Subcutaneous abdominal adipose tissue (tissue), 5 donors: ENCODE measurements around the gene ALDH4A1.
"Not testable (repeated sequence)": the region's sequence is repeated elsewhere in the genome, so short reads cannot be mapped to it uniquely, and the experiment has no call there.

Source experiments
- H3K27ac ChIP-seq: one replicate; pipeline ENCODE4 v1.7.0; 2013; ENCODE audit warnings: low read depth, mild to moderate bottlenecking, inconsistent platforms, low read length, moderate library complexity
- H3K27me3 ChIP-seq, 5 donors: one replicate each; pipeline ENCODE4 v1.7.0; 2013; ENCODE audit warnings: low read length in 5 of 5, inconsistent platforms in 1 of 5; ENCODE audit not compliant: control insufficient read depth in 5 of 5, insufficient read depth in 4 of 5
- H3K36me3 ChIP-seq, 5 donors: one replicate each; pipeline ENCODE4 v1.7.0; 2013; ENCODE audit warnings: low read length in 5 of 5; ENCODE audit not compliant: control insufficient read depth in 5 of 5, insufficient read depth in 5 of 5
- H3K4me1 ChIP-seq, 5 donors: one replicate each; pipeline ENCODE4 v1.7.0; 2013; ENCODE audit warnings: low read length in 5 of 5, mild to moderate bottlenecking in 3 of 5, moderate library complexity in 1 of 5; ENCODE audit not compliant: control insufficient read depth in 5 of 5, insufficient read depth in 5 of 5
- H3K4me3 ChIP-seq, 5 donors: one replicate each; pipeline ENCODE4 v1.7.0; 2013; ENCODE audit warnings: low read length in 5 of 5, low read depth in 1 of 5
- H3K9ac ChIP-seq, 5 donors: one replicate each; pipeline ENCODE4 v1.7.0; 2013; ENCODE audit warnings: low read length in 5 of 5, mild to moderate bottlenecking in 4 of 5, moderate library complexity in 3 of 5
- H3K9me3 ChIP-seq, 5 donors: one replicate each; pipeline ENCODE4 v1.7.0; 2013; ENCODE audit warnings: low read length in 5 of 5; ENCODE audit not compliant: control insufficient read depth in 5 of 5
- donor health status: healthy.
- donor health status: healthy.
- donor health status: healthy.
- donor health status: healthy.
- donor health status: healthy.

Gene ALDH4A1

DNA sequence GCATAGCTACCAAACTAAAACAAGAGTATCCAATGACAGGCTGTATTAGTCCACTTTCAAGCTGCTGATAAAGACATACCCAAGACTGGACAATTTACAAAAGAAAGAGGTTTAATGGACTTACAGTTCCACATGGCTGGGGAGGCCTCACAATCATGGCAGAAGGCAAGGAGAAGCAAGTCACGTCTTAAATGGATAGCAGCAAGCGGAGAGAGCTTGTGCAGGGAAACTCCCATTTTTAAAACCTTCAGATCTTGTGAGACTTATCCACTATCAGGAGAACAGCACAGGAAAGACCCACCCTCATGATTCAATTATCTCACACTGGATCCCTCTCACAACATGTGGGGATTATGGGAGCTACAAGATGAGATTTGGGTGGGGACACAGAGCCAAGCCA lies 54.6 kb downstream of the ALDH4A1 start:
- not testable (repeated sequence) for H3K4me1 ChIP-seq, H3K27ac ChIP-seq, H3K4me3 ChIP-seq, H3K36me3 ChIP-seq, H3K9me3 ChIP-seq, H3K9ac ChIP-seq
- peaks cover 3 to 17% (median 6%) of the 10 kb centered on the region in 5 donors for H3K27me3 ChIP-seq

DNA sequence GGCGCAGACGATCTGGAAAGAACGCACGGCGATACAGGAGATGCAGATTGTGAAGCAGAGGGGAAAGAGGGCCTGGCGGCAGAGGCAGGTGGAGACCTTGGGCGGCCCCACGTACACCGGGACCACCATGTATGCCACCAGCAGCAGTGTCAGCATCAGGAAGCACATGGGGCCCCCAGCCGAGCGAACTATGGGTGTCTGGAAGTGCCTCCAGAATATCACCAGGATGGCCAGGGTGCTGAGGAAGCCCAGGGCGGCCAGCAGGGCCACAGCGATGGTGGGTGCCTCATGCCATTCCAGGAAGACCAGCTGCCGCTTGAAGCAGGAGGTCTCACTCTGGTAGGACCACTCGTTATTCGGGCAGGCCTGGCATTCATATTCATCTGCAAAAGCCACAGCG lies 62.2 kb downstream of the ALDH4A1 start:
- H3K9me3 ChIP-seq, result peaks cover 3 to 15% (median 10%) of the 10 kb centered on the region in 5 donors
- peaks cover 6 to 28% (median 14%) of the 10 kb centered on the region in 5 donors for H3K27me3 ChIP-seq
- H3K4me3 ChIP-seq, result no peak overlapping the region
- H3K36me3 ChIP-seq, result no peaks in the 10 kb centered on the region
- no peak overlapping the region for H3K27ac ChIP-seq
- H3K4me1 ChIP-seq, result no peaks in the 10 kb centered on the region
- no peak overlapping the region for H3K9ac ChIP-seq

DNA sequence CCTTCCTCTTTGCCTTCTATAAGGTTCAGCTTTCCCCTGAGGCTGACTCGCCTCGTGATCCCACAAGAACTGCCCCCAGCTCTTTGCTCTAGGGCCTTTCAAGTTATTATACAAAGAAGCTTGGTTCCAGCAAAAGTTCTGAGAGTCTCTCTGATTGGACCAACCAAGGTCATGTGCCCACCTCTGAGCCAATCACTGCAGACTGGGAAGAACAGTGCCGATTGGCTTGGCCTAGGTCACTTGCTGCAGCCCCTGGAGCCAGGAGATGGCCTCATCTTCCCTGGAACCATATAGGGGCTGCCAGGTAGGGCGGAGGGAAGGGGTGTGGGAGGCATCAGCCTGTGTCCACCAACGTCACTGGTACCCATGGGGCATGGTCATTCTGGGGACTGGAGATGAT lies 65.7 kb downstream of the ALDH4A1 start:
- H3K27me3 ChIP-seq, result peaks cover 11 to 37% (median 23%) of the 10 kb centered on the region in 5 donors
- no peak overlapping the region for H3K4me3 ChIP-seq
- H3K9me3 ChIP-seq, result peaks cover 0 to 9% (median under 1%) of the 10 kb centered on the region in 5 donors
- no peaks in the 10 kb centered on the region for H3K36me3 ChIP-seq
- no peak overlapping the region for H3K27ac ChIP-seq
- H3K9ac ChIP-seq, result no peak overlapping the region
- no peaks in the 10 kb centered on the region for H3K4me1 ChIP-seq

DNA sequence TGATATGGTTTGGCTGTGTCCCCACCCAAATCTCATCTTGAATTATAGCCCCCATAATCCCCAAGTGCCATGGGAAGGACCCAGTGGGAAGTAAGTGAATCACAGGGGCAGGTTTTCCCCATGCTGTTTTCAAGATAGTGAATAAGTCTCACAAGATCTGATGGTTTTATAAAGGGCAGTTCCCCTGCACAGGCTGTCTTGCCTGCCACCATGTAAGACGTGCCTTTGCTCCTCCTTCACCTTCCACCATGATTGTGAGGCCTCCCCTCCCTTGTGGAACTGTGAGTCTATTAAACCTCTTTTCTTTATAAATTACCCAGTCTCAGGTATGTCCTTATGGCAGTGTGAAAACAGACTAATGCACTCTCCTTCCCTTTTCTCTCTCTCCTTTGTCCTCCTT lies 70.0 kb downstream of the ALDH4A1 start:
- H3K27me3 ChIP-seq, result peaks cover 16 to 31% (median 24%) of the 10 kb centered on the region in 5 donors

DNA sequence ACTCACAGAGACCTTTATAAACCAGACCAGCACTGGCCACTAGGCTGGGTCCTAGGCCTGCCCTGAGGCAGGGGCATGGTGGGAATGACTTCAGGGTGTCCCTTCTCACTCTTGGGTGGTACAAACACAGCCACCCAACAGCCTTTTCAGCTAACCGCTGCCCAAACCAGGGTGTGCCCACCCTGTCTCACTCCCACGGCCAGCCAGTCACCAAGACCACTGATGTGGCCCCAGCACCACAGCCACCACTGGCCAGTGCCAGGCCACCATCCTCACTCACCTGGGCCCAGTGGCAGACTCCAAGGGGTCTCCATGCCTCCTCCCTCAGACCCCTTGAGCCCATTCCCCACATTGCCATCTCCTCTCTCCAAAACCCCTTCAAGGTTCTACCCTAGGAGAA lies 70.7 kb downstream of the ALDH4A1 start:
- Histone ChIP-seq H3K27ac (no peak overlapping the region), H3K36me3 (no peaks in the 10 kb centered on the region), H3K9ac (no peak overlapping the region), H3K4me3 (no peak overlapping the region), H3K27me3 (peaks cover 16 to 38% (median 22%) of the 10 kb centered on the region in 5 donors), H3K4me1 (no peaks in the 10 kb centered on the region), H3K9me3 (peaks cover 2 to 17% (median 6%) of the 10 kb centered on the region in 5 donors)

More for the DNA sequence above, 70.0 kb downstream of the ALDH4A1 start:
- H3K9ac ChIP-seq, H3K36me3 ChIP-seq, H3K27ac ChIP-seq, H3K4me3 ChIP-seq, H3K4me1 ChIP-seq: not testable (repeated sequence)
- peaks cover 2 to 14% (median 3%) of the 10 kb centered on the region in 5 donors for H3K9me3 ChIP-seq

DNA sequence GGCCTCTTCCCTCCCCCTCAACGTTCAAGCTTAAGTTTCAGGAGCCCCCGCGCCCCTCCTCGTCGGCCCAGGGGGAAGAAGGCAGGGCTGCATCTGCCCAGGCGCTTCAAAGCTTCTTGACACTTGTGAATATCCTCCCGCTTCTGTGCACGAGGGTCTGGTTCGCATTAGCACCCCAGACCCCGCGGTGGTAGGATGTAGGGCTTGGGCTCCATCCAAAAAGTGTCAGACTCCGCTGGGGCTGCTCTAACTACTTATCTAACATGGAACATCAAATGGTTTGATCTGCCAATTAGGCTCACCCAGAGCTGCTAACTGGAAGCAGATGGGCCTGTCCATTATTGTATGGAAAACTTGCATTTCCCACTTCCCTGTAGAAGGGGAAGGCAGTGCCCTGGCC lies 71.8 kb downstream of the ALDH4A1 start:
- Histone ChIP-seq H3K36me3 (no peaks in the 10 kb centered on the region), H3K9me3 (peaks cover 2 to 17% (median 6%) of the 10 kb centered on the region in 5 donors), H3K4me1 (no peaks in the 10 kb centered on the region), H3K27me3 (peaks cover 13 to 47% (median 20%) of the 10 kb centered on the region in 5 donors), H3K4me3 (no peak overlapping the region), H3K27ac (no peak overlapping the region), H3K9ac (no peak overlapping the region)

DNA sequence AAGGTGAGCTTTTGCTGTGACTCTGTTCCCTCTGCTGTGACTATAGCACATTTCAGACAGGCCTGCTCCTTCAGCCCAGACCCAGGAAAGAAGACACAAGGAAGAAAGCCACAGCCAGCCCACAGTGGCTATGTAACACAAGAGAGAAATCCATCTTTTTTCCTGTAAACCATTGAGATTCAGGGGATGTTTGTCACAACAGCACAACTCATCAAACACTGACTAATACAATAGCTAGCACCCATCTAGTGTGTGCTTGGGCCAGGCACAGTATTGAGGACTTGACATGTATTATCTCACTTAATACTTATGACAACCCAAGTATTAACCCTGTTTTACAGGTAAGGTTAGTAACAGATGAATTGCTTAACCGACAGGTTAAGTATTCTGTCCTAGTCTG lies 72.7 kb downstream of the ALDH4A1 start:
- H3K9ac ChIP-seq, result no peak overlapping the region

DNA sequence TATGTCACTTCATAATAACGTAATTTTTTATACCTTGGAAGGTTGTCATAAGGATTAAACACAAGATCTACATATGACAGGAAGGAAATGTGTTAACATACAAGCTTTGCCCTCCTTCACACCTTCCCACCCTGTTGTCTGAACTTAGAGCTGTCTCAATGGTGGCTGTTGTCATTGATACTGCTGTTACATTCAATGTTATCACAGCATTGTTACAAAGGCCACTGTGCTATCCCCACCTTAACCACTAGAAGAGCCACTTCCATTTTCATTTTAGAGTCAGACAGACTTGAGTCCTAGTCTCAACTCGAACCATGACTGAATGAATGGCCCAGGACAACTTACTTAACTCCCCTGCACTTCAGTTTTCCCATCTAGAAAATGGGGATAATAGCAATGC lies 74.1 kb downstream of the ALDH4A1 start:
- Histone ChIP-seq H3K27me3 (peaks cover 3 to 32% (median 10%) of the 10 kb centered on the region in 5 donors), H3K36me3 (no peaks in the 10 kb centered on the region), H3K9me3 (peaks cover 2 to 17% (median 6%) of the 10 kb centered on the region in 5 donors)

More for the DNA sequence above, 72.7 kb downstream of the ALDH4A1 start:
- Histone ChIP-seq H3K27ac (no peak overlapping the region), H3K9me3 (peaks cover 2 to 17% (median 6%) of the 10 kb centered on the region in 5 donors), H3K36me3 (no peaks in the 10 kb centered on the region), H3K4me1 (no peaks in the 10 kb centered on the region), H3K4me3 (no peak overlapping the region), H3K27me3 (peaks cover 4 to 38% (median 11%) of the 10 kb centered on the region in 5 donors)

DNA sequence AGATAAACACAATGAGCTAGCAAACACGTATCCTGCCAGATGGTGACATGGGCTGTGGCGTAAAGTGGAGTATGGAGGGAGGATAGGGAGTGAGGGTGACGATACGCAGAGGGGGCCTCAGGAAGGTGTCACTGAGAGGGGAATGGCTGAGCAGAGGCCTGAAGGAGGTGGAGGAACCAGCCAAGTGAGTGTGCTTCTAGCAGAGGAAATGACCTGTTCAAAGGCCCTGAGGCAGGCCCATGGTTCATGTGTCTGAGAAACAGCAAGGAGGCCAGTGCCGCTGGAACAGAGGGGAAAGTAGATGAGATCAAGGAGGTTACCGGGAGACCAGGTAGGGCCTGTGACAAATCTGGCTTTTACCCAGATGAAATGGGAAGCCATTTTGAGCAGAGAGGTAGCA lies 78.9 kb downstream of the ALDH4A1 start:
- no peak overlapping the region for H3K9ac ChIP-seq
- peaks cover 20 to 38% (median 29%) of the 10 kb centered on the region in 5 donors for H3K27me3 ChIP-seq
- H3K4me3 ChIP-seq, result no peak overlapping the region
- no peak overlapping the region for H3K27ac ChIP-seq
- peaks cover 0 to 11% (median 5%) of the 10 kb centered on the region in 5 donors for H3K9me3 ChIP-seq
- H3K36me3 ChIP-seq, result no peaks in the 10 kb centered on the region
- peaks cover 0 to 4% (median 0%) of the 10 kb centered on the region in 5 donors for H3K4me1 ChIP-seq

More for the DNA sequence above, 74.1 kb downstream of the ALDH4A1 start:
- no peaks in the 10 kb centered on the region for H3K4me1 ChIP-seq
- no peak overlapping the region for H3K9ac ChIP-seq
- H3K4me3 ChIP-seq, result no peak overlapping the region
- no peak overlapping the region for H3K27ac ChIP-seq
